Mononuclear cell (primary cell): ENCODE measurements around the gene GTF3A. TPM values are rescaled to one million over a fixed set of nuclear protein-coding genes. Genes with fewer than 3 reads are reported as not detected.

ENCODE experiments used
- total RNA-seq: library from RNA; depleted of rRNA; stranded (reverse); fragments of >200 nt; gene quantifications from one replicate; pipeline ENCODE4 v1.2.3, GENCODE V29; 2012

The GTF3A gene
- total RNA-seq, 1 donor = 242 TPM

Other genes with a start within 250 kb of the GTF3A start
- gene RPL21, start 173.1 kb upstream of the GTF3A start, total RNA-seq = 1,901 TPM
- 2.7 TPM for gene RASL11A, start 153.8 kb upstream of the GTF3A start, total RNA-seq
- gene MTIF3, start 25.9 kb downstream of the GTF3A start, total RNA-seq = 29.7 TPM
- gene LNX2, start 195.9 kb downstream of the GTF3A start, total RNA-seq = 4.8 TPM
- gene POLR1D, start 197.3 kb downstream of the GTF3A start, total RNA-seq = 156 TPM